Measurements from ENCODE around the gene CDC14B. TPM values are rescaled to one million over a fixed set of nuclear protein-coding genes. Genes with fewer than 3 reads are reported as not detected.

CDC14B gene
- total RNA-seq, 3 donors from 2014 or later = 14.2 to 21.2 (median 16.2) TPM

DNA sequence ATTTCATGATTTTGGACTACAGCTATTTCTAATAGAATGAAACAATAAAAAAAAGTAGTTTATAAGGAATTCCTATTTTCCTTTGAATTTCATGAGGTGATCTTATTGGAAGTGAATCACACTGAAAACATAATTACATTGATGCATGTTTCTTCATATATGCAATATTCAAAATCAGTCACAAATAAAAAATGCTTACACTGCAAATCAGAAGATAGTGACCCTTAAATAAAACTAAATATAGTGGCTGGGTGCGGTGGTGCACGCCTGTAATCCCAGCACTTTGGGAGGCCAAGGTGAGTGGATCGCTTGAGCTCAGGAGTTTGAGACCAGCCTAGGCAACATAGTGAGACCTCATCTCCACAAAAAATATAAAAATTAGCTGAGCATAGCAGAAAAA, 79.5 kb downstream of the CDC14B start:
- no peak for ATAC-seq
- intact Hi-C loops (cut with DNase I, micrococcal nuclease) = no loop called here
- H3K36me3 ChIP-seq (ENCODE audit: low read depth) = no peaks in the 10 kb centered on the region

DNA sequence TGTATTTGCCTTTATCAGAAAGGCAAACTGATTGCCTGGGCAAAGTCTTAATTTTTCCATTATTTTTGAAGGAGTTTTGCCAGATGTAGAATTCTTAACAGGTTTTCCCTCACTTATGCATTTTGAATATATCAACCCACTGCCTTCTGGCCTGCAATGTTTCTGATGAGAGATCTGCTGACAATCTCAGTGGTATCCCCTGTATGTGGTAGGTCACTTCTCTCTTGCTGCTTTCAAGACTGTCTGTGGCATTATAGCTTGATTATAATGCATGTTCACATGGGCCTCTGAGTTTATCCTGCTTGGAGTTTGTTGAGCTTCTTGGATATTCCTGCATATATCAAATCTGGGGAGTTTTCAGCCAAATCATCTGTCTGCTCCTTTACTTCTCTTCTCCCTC, 87.5 kb downstream of the CDC14B start:
- intact Hi-C loops (cut with DNase I, micrococcal nuclease) = no loop called here
- no peaks in the 10 kb centered on the region for H3K36me3 ChIP-seq (ENCODE audit: low read depth)
- DNase-seq = no peak
- no peaks in the 10 kb centered on the region for H3K4me1 ChIP-seq (ENCODE audit: low read depth)
- no peak overlapping the region for H3K4me3 ChIP-seq
- TF ChIP-seq, protein P1, sequence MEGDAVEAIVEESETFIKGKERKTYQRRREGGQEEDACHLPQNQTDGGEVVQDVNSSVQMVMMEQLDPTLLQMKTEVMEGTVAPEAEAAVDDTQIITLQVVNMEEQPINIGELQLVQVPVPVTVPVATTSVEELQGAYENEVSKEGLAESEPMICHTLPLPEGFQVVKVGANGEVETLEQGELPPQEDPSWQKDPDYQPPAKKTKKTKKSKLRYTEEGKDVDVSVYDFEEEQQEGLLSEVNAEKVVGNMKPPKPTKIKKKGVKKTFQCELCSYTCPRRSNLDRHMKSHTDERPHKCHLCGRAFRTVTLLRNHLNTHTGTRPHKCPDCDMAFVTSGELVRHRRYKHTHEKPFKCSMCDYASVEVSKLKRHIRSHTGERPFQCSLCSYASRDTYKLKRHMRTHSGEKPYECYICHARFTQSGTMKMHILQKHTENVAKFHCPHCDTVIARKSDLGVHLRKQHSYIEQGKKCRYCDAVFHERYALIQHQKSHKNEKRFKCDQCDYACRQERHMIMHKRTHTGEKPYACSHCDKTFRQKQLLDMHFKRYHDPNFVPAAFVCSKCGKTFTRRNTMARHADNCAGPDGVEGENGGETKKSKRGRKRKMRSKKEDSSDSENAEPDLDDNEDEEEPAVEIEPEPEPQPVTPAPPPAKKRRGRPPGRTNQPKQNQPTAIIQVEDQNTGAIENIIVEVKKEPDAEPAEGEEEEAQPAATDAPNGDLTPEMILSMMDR (IDR thresholded peaks at IDR 0.05) = no peak
- no peak for ATAC-seq
- H3K9me3 ChIP-seq = no peaks in the 10 kb centered on the region

More for the DNA sequence above, 79.5 kb downstream of the CDC14B start:
- no peak for DNase-seq
- TF ChIP-seq, protein P1 (IDR thresholded peaks at IDR 0.05) = no peak
- no peak overlapping the region for H3K4me3 ChIP-seq
- H3K9me3 ChIP-seq = no peaks in the 10 kb centered on the region
- H3K4me1 ChIP-seq (ENCODE audit: low read depth) = no peaks in the 10 kb centered on the region

DNA sequence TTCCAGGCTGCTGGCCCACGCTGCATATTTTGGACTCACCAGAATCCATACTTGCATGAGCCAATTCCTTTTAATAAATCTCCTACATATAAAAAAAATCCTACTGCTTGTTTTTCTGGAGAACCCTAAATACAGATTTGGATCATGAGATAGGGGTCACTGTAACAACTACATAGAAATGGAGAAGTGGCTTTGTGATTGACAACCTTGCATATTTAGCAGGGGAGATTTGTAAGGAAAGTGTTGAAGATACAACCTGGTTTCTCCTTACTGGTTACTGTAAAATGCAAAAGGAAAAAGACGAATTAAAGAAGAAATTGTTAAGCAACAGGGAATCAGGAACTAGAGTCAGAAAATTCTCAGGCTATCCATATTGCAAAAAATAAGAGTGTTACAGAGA, 94.9 kb downstream of the CDC14B start:
- Histone ChIP-seq H3K36me3 (ENCODE audit: low read depth) (no peaks in the 10 kb centered on the region), H3K4me3 (no peak overlapping the region)
- intact Hi-C loops (cut with DNase I, micrococcal nuclease) = no loop called here

DNA sequence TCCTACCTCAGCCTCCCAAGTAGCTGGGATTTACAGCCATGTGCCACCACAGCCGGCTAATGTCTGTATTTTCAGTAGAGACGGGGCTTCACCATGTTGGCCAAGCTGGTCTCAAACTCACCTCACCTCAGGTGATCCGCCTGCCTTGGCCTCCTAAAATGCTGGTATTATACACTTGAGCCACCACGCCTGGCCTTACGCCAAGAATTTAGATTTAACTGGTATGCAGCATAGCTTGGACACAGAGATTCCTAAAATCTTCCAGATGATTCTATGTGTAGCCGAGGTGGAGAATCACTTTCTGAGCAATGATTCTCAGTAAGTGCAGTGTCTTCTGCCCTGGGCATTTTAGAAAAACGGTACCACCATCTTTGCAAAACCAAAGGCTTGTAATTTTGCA, 95.6 kb downstream of the CDC14B start:
- H3K36me3 ChIP-seq (ENCODE audit: low read depth) = no peaks in the 10 kb centered on the region
- no peaks in the 10 kb centered on the region for H3K9me3 ChIP-seq
- intact Hi-C loops (cut with DNase I, micrococcal nuclease) = no loop called here
- ATAC-seq (no peak), DNase-seq (no peak)
- TF ChIP-seq, protein P1 (IDR thresholded peaks at IDR 0.05) = no peak
- no peak overlapping the region for H3K4me3 ChIP-seq
- H3K4me1 ChIP-seq (ENCODE audit: low read depth) = no peaks in the 10 kb centered on the region

More for the DNA sequence above, 94.9 kb downstream of the CDC14B start:
- ATAC-seq = no peak
- Histone ChIP-seq H3K9me3 (no peaks in the 10 kb centered on the region), H3K4me1 (ENCODE audit: low read depth) (no peaks in the 10 kb centered on the region)
- DNase-seq = no peak
- TF ChIP-seq, protein P1 (IDR thresholded peaks at IDR 0.05) = no peak

DNA sequence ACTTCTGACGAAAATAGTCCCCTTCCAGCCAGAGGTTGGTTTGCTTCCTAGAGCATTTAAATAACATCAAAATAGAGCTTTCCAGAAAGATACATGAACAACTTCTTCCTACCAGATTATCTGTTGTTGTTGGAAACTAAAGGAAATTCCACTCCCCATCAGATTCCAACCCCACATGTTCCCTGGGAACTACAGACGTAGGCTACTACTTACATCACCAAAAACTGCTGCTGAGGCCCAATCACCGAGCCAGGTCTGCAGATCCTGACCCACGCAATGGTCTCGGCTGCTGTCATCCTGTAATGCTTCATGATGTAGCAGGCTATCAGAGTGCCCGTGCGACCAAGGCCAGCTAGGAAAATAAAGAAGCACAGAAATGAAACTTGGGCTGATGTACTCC, 96.3 kb downstream of the CDC14B start:
- Histone ChIP-seq H3K4me1 (ENCODE audit: low read depth) (no peaks in the 10 kb centered on the region), H3K9me3 (no peaks in the 10 kb centered on the region), H3K4me3 (no peak overlapping the region), H3K36me3 (ENCODE audit: low read depth) (no peaks in the 10 kb centered on the region)
- no peak for DNase-seq
- intact Hi-C loops (cut with DNase I, micrococcal nuclease) = no loop called here
- ATAC-seq = no peak
- TF ChIP-seq, protein P1 (IDR thresholded peaks at IDR 0.05) = no peak

DNA sequence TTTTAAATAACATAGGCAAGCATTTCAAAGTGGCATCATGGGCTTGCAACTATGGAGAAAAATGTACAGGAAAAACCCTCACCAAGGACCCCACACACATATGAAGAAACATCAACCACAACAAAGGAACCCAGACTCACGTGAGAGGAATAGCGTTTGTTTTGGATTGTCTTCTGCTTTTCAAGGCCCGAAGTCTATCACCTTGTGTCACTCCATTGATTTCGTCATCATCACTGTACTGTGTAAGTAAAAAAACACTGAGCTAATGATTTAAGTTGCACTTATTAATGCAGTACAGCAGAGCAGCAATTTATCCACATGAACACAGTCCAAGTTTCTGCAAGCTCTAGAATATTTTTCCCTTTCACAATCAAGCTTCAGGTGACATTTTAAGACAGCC, 97.3 kb downstream of the CDC14B start:
- no peaks in the 10 kb centered on the region for H3K4me1 ChIP-seq (ENCODE audit: low read depth)
- TF ChIP-seq, protein P1 (IDR thresholded peaks at IDR 0.05) = no peak
- H3K4me3 ChIP-seq = no peak overlapping the region
- H3K9me3 ChIP-seq = no peaks in the 10 kb centered on the region
- ATAC-seq = no peak
- no peaks in the 10 kb centered on the region for H3K36me3 ChIP-seq (ENCODE audit: low read depth)
- DNase-seq = no peak
- intact Hi-C loops (cut with DNase I, micrococcal nuclease) = no loop called here
